Activated naive CD4-positive, alpha-beta T cell treated with anti-CD3 and anti-CD28 coated beads for 36 hours (primary cell): Measurements from ENCODE around the gene OR4K15. TPM values are rescaled to one million over a fixed set of nuclear protein-coding genes. Genes with fewer than 3 reads are reported as not detected.

ENCODE experiments used
- total RNA-seq, 2 experiments: library from RNA; stranded (reverse); gene quantifications; one replicate each; pipeline ENCODE4 v1.2.3, GENCODE V29; 2021

OR4K15 gene
- total RNA-seq, 2 experiments from 2014 or later = not detected

Other genes starting within 250 kb of the OR4K15 start
- not detected for gene OR4Q3, start 232.0 kb upstream of the OR4K15 start, total RNA-seq
- not detected for gene OR4M1, start 202.1 kb upstream of the OR4K15 start, total RNA-seq
- not detected for gene OR4N2, start 171.8 kb upstream of the OR4K15 start, total RNA-seq
- not detected for gene OR4K2, start 100.4 kb upstream of the OR4K15 start, total RNA-seq
- not detected for gene OR4K5, start 55.0 kb upstream of the OR4K15 start, total RNA-seq
- not detected for gene OR4K1, start 44.7 kb upstream of the OR4K15 start, total RNA-seq
- gene OR4Q2, start 26.6 kb downstream of the OR4K15 start, total RNA-seq = not detected
- not detected for gene OR4K14, start 43.7 kb downstream of the OR4K15 start, total RNA-seq
- not detected for gene OR4K13, start 60.4 kb downstream of the OR4K15 start, total RNA-seq
- not detected for gene OR4L1, start 84.5 kb downstream of the OR4K15 start, total RNA-seq
- not detected for gene OR4K17, start 135.1 kb downstream of the OR4K15 start, total RNA-seq
- gene OR4N5, start 163.2 kb downstream of the OR4K15 start, total RNA-seq = not detected
- gene OR11G2, start 215.3 kb downstream of the OR4K15 start, total RNA-seq = not detected
- gene OR11H6, start 248.1 kb downstream of the OR4K15 start, total RNA-seq = not detected